Measurements from ENCODE around the gene ATAD5. TPM values are rescaled to one million over a fixed set of nuclear protein-coding genes. Genes with fewer than 3 reads are reported as not detected.

The ATAD5 gene
- total and polyA plus RNA-seq, 2 of the 13 experiments (the other 11 are each of a cell fraction or from before 2014, with no cell fraction given) = 1.8 to 10.7 TPM

DNA sequence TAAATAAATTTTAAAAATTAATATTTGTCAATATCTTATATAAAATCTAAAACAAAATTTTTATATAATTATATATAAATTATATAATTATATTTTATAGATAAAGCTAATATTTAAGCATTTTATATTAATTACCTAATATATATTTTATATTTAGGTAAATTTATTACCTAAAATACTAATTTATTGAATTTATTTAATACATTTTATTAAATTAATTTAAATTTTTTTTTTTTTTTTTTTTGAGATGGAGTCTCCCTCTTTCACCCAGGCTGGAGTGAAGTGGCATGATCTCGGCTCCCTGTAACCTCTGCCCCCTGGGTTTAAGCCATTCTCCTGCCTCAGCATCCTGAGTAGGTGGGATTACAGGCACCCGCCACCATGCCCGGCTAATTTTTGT lies 22.4 kb downstream of the ATAD5 start:
- Histone ChIP-seq H3K27me3 (ENCODE audit: control insufficient read depth in 1 of 2, insufficient read depth in 2 of 2, low read length in 2 of 2) (no peaks in the 10 kb centered on the region), H3K36me3 (replicated peaks in 1 of 2; ENCODE audit: control insufficient read depth in 1 of 2, insufficient read depth in 2 of 2, low read length in 2 of 2) (peaks cover 5 to 30% of the 10 kb centered on the region in 2 experiments; a peak in 4 of 5 replicates), H4K20me1 (ENCODE audit: insufficient read depth, low read length) (no peaks in the 10 kb centered on the region), H3K9me3 (ENCODE audit: low read length) (no peaks in the 10 kb centered on the region), H3K79me2 (ENCODE audit: insufficient read depth, low read length) (no peaks in the 10 kb centered on the region), H2AFZ (ENCODE audit: low read length) (no peak overlapping the region), H3K27ac (ENCODE audit: extremely low read length, insufficient read depth, low read length) (no peak overlapping the region), H3K4me3 (replicated peaks in 1 of 3; ENCODE audit: insufficient read depth in 1 of 3, low read depth in 2 of 3, low read length in 3 of 3) (no peak overlapping the region), H3K9ac (ENCODE audit: insufficient read depth, low read depth, low read length) (no peak overlapping the region), H3K4me1 (ENCODE audit: insufficient read depth, low read length) (no peaks in the 10 kb centered on the region), H3K4me2 (ENCODE audit: low read depth, low read length) (no peak overlapping the region)
- no peak for FAIRE-seq
- POLR2A ChIA-PET = no interaction called here
- TF ChIP-seq ZNF614 (CRISPR knock-in tag; IDR thresholded peaks at IDR 0.05; ENCODE audit: borderline replicate concordance) = no peak
- TF ChIP-seq, protein P1, sequence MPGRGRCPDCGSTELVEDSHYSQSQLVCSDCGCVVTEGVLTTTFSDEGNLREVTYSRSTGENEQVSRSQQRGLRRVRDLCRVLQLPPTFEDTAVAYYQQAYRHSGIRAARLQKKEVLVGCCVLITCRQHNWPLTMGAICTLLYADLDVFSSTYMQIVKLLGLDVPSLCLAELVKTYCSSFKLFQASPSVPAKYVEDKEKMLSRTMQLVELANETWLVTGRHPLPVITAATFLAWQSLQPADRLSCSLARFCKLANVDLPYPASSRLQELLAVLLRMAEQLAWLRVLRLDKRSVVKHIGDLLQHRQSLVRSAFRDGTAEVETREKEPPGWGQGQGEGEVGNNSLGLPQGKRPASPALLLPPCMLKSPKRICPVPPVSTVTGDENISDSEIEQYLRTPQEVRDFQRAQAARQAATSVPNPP (CRISPR knock-in tag; IDR thresholded peaks at IDR 0.05) = no peak
- no peak for TF ChIP-seq KMT2B (CRISPR knock-in tag; IDR thresholded peaks at IDR 0.05)
- TF ChIP-seq, protein P2, sequence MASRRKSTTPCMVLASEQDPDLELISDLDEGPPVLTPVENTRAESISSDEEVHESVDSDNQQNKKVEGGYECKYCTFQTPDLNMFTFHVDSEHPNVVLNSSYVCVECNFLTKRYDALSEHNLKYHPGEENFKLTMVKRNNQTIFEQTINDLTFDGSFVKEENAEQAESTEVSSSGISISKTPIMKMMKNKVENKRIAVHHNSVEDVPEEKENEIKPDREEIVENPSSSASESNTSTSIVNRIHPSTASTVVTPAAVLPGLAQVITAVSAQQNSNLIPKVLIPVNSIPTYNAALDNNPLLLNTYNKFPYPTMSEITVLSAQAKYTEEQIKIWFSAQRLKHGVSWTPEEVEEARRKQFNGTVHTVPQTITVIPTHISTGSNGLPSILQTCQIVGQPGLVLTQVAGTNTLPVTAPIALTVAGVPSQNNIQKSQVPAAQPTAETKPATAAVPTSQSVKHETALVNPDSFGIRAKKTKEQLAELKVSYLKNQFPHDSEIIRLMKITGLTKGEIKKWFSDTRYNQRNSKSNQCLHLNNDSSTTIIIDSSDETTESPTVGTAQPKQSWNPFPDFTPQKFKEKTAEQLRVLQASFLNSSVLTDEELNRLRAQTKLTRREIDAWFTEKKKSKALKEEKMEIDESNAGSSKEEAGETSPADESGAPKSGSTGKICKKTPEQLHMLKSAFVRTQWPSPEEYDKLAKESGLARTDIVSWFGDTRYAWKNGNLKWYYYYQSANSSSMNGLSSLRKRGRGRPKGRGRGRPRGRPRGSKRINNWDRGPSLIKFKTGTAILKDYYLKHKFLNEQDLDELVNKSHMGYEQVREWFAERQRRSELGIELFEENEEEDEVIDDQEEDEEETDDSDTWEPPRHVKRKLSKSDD (CRISPR knock-in tag; IDR thresholded peaks at IDR 0.05; ENCODE audit: low read depth) = no peak
- no peak for TF ChIP-seq ZNF83 (CRISPR knock-in tag; IDR thresholded peaks at IDR 0.05; ENCODE audit: borderline replicate concordance)
- TF ChIP-seq ZBTB1 (CRISPR knock-in tag; IDR thresholded peaks at IDR 0.05; ENCODE audit: borderline replicate concordance) = no peak
- no peak for TF ChIP-seq ATF7-NPFF (CRISPR knock-in tag; IDR thresholded peaks at IDR 0.05; ENCODE audit: low read depth)
- no peak for TF ChIP-seq ZSCAN9 (CRISPR knock-in tag; IDR thresholded peaks at IDR 0.05; ENCODE audit: borderline replicate concordance)
- ATAC-seq = no peak
- in situ Hi-C loops (cut with HindIII; ENCODE audit: extremely low pct_ligation_motif_present, low pct_unique_long_range_greater_than_20kb) (no loop called here), intact Hi-C loops (cut with micrococcal nuclease; ENCODE audit: unreplicated experiment) (no loop called here)
- no TSS peak for BruUV-seq (replicated peaks)
- no peak for DNase-seq (ENCODE audit: low spot score)
- CTCF ChIA-PET (ENCODE audit: low intra/inter-chr PET ratio, low total read pairs) = no interaction called here
- WGBS (ENCODE audit: low lambda C conversion rate) = 98% methylated on average over 3 of the region's 3 CpGs

Data from HepG2 (cell line).